Measurements from ENCODE around the gene DUSP3. TPM values are rescaled to one million over a fixed set of nuclear protein-coding genes. Genes with fewer than 3 reads are reported as not detected.

The DUSP3 gene
- total RNA-seq, 1 donor from 2014 or later: 60.2 TPM

- Mint-ChIP-seq H3K4me3 (ENCODE audit: unreplicated experiment) (no peak overlapping the region), H3K27me3 (ENCODE audit: low read depth) (no peaks in the 10 kb centered on the region), H3K27ac (ENCODE audit: unreplicated experiment) (no peak overlapping the region), H3K9me3 (ENCODE audit: low read depth) (no peaks in the 10 kb centered on the region), H3K36me3 (ENCODE audit: low read depth) (peaks cover 39% of the 10 kb centered on the region), H3K4me1 (ENCODE audit: low read depth) (no peaks in the 10 kb centered on the region)
- TF ChIP-seq CTCF (IDR thresholded peaks at IDR 0.05): no peak
- DNase-seq (ENCODE audit: low spot score): no peak
These were observed 9.4 kb downstream of the DUSP3 start for GRCh38 chr17:43769426-43769825.

- DNase-seq (ENCODE audit: low spot score): no peak
- Mint-ChIP-seq H3K27me3 (ENCODE audit: low read depth) (no peaks in the 10 kb centered on the region), H3K27ac (ENCODE audit: unreplicated experiment) (no peak overlapping the region), H3K9me3 (ENCODE audit: low read depth) (no peaks in the 10 kb centered on the region), H3K4me3 (ENCODE audit: unreplicated experiment) (no peak overlapping the region), H3K4me1 (ENCODE audit: low read depth) (no peaks in the 10 kb centered on the region), H3K36me3 (ENCODE audit: low read depth) (peaks cover 34% of the 10 kb centered on the region)
- no peak for TF ChIP-seq CTCF (IDR thresholded peaks at IDR 0.05)
These were observed 9.8 kb downstream of the DUSP3 start for GRCh38 chr17:43768943-43769342.

GRCh38 chr17:43768382-43768781, 10.4 kb downstream of the DUSP3 start:
- no peak for DNase-seq (ENCODE audit: low spot score)
- H3K4me1 Mint-ChIP-seq (ENCODE audit: low read depth): no peaks in the 10 kb centered on the region
- H3K27ac Mint-ChIP-seq (ENCODE audit: unreplicated experiment): no peak overlapping the region
- H3K4me3 Mint-ChIP-seq (ENCODE audit: unreplicated experiment): no peak overlapping the region
- H3K36me3 Mint-ChIP-seq (ENCODE audit: low read depth): peaks cover 31% of the 10 kb centered on the region
- H3K9me3 Mint-ChIP-seq (ENCODE audit: low read depth): no peaks in the 10 kb centered on the region
- no peaks in the 10 kb centered on the region for H3K27me3 Mint-ChIP-seq (ENCODE audit: low read depth)
- TF ChIP-seq CTCF (IDR thresholded peaks at IDR 0.05): no peak

- no peak for TF ChIP-seq CTCF (IDR thresholded peaks at IDR 0.05)
- Mint-ChIP-seq H3K4me3 (ENCODE audit: unreplicated experiment) (no peak overlapping the region), H3K36me3 (ENCODE audit: low read depth) (peaks cover 24% of the 10 kb centered on the region), H3K9me3 (ENCODE audit: low read depth) (no peaks in the 10 kb centered on the region), H3K27me3 (ENCODE audit: low read depth) (no peaks in the 10 kb centered on the region), H3K27ac (ENCODE audit: unreplicated experiment) (no peak overlapping the region), H3K4me1 (ENCODE audit: low read depth) (no peaks in the 10 kb centered on the region)
- no peak for DNase-seq (ENCODE audit: low spot score)
These were observed 11.1 kb downstream of the DUSP3 start for GRCh38 chr17:43767713-43768059.

- TF ChIP-seq CTCF (IDR thresholded peaks at IDR 0.05): no peak
These were observed 11.6 kb downstream of the DUSP3 start for GRCh38 chr17:43767053-43767712.

More at GRCh38 chr17:43767053-43767712, 11.6 kb downstream of the DUSP3 start:
- H3K4me3 Mint-ChIP-seq (ENCODE audit: unreplicated experiment): no peak overlapping the region
- H3K36me3 Mint-ChIP-seq (ENCODE audit: low read depth): peaks cover 19% of the 10 kb centered on the region
- no peaks in the 10 kb centered on the region for H3K27me3 Mint-ChIP-seq (ENCODE audit: low read depth)
- DNase-seq (ENCODE audit: low spot score): no peak
- H3K4me1 Mint-ChIP-seq (ENCODE audit: low read depth): no peaks in the 10 kb centered on the region
- no peaks in the 10 kb centered on the region for H3K9me3 Mint-ChIP-seq (ENCODE audit: low read depth)
- no peak overlapping the region for H3K27ac Mint-ChIP-seq (ENCODE audit: unreplicated experiment)
